AG09309 (cell line): Measurements from ENCODE around the gene ARIH1.

ENCODE experiments used
- DNase-seq: peaks from one replicate; pipeline ENCODE4 v3.0.0-alpha.2; 2010; ENCODE audit warnings: low read depth
- H3K4me3 ChIP-seq: 2 replicates; pipeline ENCODE4 v1.5.1; 2011; ENCODE audit warnings: mild to moderate bottlenecking, low read depth, low read length, moderate library complexity; ENCODE audit not compliant: control insufficient read depth
- TF ChIP-seq, protein P1 (sequence below): IDR thresholded peaks from 2 replicates; pipeline ENCODE4 v1.5.1; 2011; ENCODE audit warnings: mild to moderate bottlenecking, low read depth, low read length, inconsistent platforms; ENCODE audit not compliant: insufficient read depth, control insufficient read depth; ENCODE audit errors: missing control alignments

Gene ARIH1

DNA sequence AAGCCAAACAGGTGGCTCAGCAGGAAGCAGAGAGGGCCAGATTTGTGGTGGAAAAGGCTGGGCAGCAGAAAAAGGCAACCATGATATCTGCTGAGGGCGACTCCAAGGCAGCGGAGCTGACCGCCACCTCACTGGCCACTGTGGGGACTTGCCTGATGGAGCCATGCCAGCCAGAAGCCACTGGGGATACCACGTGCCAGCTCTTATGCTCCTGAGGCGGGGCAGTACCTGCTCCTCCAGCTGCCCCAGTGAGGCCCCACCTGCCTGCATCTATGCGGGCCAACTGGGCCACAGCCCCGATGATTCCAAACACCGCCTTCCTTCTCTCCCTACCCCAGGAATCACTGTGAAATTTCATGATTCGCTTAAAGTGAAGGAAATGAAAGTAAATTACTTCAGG is 22.9 kb upstream of the ARIH1 start:
- DNase-seq, result no peak
- TF ChIP-seq, protein P1, sequence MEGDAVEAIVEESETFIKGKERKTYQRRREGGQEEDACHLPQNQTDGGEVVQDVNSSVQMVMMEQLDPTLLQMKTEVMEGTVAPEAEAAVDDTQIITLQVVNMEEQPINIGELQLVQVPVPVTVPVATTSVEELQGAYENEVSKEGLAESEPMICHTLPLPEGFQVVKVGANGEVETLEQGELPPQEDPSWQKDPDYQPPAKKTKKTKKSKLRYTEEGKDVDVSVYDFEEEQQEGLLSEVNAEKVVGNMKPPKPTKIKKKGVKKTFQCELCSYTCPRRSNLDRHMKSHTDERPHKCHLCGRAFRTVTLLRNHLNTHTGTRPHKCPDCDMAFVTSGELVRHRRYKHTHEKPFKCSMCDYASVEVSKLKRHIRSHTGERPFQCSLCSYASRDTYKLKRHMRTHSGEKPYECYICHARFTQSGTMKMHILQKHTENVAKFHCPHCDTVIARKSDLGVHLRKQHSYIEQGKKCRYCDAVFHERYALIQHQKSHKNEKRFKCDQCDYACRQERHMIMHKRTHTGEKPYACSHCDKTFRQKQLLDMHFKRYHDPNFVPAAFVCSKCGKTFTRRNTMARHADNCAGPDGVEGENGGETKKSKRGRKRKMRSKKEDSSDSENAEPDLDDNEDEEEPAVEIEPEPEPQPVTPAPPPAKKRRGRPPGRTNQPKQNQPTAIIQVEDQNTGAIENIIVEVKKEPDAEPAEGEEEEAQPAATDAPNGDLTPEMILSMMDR, result no peak
- no peak overlapping the region for H3K4me3 ChIP-seq

DNA sequence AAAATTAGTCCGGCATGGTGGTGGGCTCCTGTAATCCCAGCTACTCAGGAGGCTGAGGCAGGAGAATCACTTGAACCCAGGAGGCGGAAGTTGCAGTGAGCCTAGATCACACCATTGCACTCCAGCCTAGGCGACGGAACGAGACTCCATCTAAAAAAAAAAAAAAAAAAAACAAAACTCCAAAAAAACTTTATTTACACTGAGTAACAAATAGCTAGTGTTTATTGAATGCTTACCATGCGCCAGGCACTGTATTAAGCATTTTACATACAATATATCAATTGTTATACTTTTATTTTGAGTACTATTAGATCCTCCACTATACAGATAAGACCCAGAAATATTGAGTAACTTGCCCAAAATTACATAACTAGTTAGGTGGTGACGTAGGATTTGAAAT is 17.4 kb upstream of the ARIH1 start:
- DNase-seq, result no peak
- TF ChIP-seq, protein P1, result no peak
- H3K4me3 ChIP-seq, result no peak overlapping the region

DNA sequence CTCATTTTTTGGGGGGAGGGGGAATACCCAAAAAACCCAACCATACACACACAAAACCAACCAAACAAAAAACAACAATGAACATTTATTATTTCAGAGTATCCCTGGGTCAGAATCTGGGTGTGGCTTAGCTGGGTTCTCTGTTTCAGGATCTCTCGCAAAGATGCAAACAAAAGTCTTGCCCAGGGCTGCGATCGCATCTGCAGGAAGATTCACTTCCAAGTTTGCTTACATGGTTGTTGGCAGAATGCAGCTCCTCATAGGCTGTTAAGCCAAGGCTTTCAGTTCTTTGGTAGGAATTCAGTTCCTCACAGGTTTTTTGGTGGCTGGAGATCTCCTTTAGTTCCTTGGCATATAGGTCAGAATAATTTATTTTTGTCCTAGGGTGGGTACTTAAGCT is 13.7 kb upstream of the ARIH1 start:
- TF ChIP-seq, protein P1, result no peak

DNA sequence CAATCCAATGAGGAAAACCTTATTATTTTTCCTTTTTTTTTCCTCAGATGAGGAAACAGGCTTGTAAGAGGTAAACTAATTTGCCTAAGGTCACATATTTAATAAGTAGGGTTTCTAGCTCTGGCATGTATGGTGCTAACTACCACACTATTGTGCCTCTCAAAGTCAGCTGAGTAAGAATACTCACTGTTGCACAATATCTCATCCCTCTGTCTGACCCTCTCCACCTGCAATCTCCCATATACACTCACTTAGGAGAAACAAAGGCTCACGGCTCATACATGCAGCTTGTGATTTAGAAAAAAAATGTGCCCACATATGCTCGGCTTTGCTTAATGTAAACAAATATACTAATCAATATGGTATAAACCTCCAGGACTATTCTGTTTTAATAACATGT is 10.4 kb upstream of the ARIH1 start:
- H3K4me3 ChIP-seq, result no peak overlapping the region
- TF ChIP-seq, protein P1, result no peak
- no peak for DNase-seq

More for the DNA sequence above, 13.7 kb upstream of the ARIH1 start:
- no peak overlapping the region for H3K4me3 ChIP-seq
- DNase-seq, result no peak

DNA sequence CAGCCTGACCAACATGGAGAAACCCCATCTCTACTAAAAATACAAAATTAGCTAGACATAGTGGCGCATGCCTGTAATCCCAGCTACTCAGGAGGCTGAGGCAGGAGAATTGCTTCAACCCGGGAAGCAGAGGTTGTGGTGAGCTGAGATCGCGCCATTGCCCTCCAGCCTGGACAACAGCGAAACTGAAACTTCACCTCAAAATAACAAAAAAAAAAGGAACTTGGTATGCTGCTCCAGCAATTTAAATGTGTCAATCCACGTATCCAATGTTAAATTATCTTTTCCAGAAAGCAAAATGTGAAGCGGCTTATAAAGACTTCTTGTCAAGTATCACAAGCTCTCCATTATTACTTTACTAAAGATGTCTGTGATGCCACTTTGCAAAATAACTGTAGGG is 9.9 kb upstream of the ARIH1 start:
- DNase-seq, result no peak
- no peak overlapping the region for H3K4me3 ChIP-seq
- TF ChIP-seq, protein P1, result no peak

DNA sequence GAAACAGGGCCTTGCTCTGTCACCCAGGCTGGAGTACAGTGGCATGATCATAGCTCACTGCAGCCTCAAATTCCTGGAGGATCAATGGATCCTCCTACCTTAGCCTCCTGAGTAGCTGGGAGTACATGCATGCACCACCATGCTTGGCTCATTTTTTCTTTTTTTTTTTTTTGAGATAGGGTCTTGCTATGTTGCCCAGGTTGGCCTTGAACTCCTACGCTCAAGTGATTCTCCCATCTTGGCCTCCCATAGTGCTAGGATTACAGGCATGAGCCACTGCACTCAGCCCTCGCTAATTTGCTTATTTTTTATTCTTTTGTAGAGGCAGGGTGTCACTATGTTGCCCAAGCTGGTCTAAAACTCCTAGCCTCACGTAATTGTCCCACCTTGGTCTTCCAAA is 6.0 kb upstream of the ARIH1 start:
- TF ChIP-seq, protein P1, result no peak

DNA sequence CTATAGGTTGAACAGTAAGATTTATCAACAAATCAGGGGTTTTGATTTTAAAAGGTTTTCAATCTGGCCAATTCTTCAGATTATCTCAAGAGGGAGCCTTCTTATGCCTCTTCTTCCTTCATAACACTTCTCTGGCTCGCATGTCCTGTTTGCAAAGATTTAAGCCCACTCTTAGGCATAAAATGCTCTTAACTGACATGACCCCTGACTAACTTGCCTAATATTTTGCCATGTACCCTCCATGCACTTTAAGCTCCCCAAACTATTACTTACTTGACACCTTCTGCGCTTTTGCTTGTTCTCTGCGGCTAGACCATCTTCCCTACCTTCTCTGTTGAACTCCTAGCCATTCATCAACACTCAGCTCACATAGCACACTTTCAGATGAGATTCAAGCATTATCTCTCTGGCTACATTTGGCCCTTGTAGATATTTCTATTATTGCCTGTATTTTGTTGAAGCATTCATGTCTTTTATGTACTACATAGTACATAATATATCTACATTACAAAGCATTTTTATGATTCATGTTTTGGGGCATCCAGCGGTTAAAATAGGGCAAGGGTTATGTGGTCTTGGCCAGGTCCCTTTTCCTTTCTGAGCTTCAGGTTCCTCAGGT is 1.0 kb upstream of the ARIH1 start:
- peak overlapping the region; percentile 90 for H3K4me3 ChIP-seq
- TF ChIP-seq, protein P1, result peak; percentile 27
- DNase-seq, result no peak

More for the DNA sequence above, 6.0 kb upstream of the ARIH1 start:
- H3K4me3 ChIP-seq, result no peak overlapping the region
- no peak for DNase-seq
